HepG2 (cell line): ENCODE data around the gene SGPL1. TPM values are rescaled to one million over a fixed set of nuclear protein-coding genes. Genes with fewer than 3 reads are reported as not detected.

Source experiments
- ATAC-seq: fragments of 200-7000 bp; cut with Tn5 transposase; 3 replicates; pipeline ENCODE4 v1.9.1; 2020; ENCODE audit warnings: mild to moderate bottlenecking, moderate library complexity
- BruUV-seq: library from RNA; stranded (reverse); fragments of 400-500 nt; replicated peaks from 2 replicates; lab custom pipeline; 2021; lab: Mats Ljungman, UMichigan
- CTCF ChIA-PET: fragments of 300-600 bp; formaldehyde crosslinking; extraction: SDS; loops from one replicate; lab custom pipeline; 2021; ENCODE audit warnings: low total read pairs, inconsistent platforms, low intra/inter-chr PET ratio; lab: Yijun Ruan, JAX
- POLR2A ChIA-PET: fragments of 350-600 bp; sonication (Branson Sonifier 250); formaldehyde crosslinking; loops from one replicate; lab custom pipeline; 2020; ENCODE audit warnings: antibody characterized with exemption, inconsistent platforms; lab: Yijun Ruan, JAX
- DNase-seq: peaks from one replicate; pipeline ENCODE4 v3.0.0-alpha.2; 2015; ENCODE audit warnings: low spot score
- FAIRE-seq: peaks from 3 replicates; lab custom pipeline; 2011; peaks lifted over from hg19 to GRCh38; lab: Jason Lieb, UNC
- H2AFZ ChIP-seq: one replicate; pipeline ENCODE4 v1.6.1; 2011; ENCODE audit warnings: low read length, inconsistent platforms
- H3K27ac ChIP-seq: fragments of 300-600 bp; 3 replicates; pipeline ENCODE4 v1.8.0; 2011; ENCODE audit warnings: mixed run types, mild to moderate bottlenecking, mixed read lengths, low read length, inconsistent platforms; ENCODE audit not compliant: insufficient read depth; ENCODE audit errors: extremely low read length
- H3K27me3 ChIP-seq, 2 experiments: fragments of 200-600 bp in 1 of 2; 2 replicates in 1 of 2; 3 replicates in 1 of 2; pipeline versions ENCODE4 v1.6.0 to v1.8.0; 2011; ENCODE audit warnings: low read length in 2 of 2, mild to moderate bottlenecking in 2 of 2, moderate library complexity in 2 of 2, inconsistent platforms in 1 of 2; ENCODE audit not compliant: insufficient read depth in 2 of 2, control insufficient read depth in 1 of 2
- H3K36me3 ChIP-seq, 2 experiments: fragments of 200-600 bp in 1 of 2; replicated peaks in 1 of 2; 2 replicates in 1 of 2; 3 replicates in 1 of 2; pipeline versions ENCODE4 v1.5.1 to v1.8.0; 2011; ENCODE audit warnings: low read length in 2 of 2, inconsistent platforms in 1 of 2; ENCODE audit not compliant: insufficient read depth in 2 of 2, control insufficient read depth in 1 of 2
- H3K4me1 ChIP-seq: 2 replicates; pipeline ENCODE4 v1.5.1; 2012; ENCODE audit warnings: low read length, inconsistent platforms; ENCODE audit not compliant: insufficient read depth
- H3K4me2 ChIP-seq: 2 replicates; pipeline ENCODE4 v1.6.0; 2011; ENCODE audit warnings: low read depth, low read length, inconsistent platforms
- H3K4me3 ChIP-seq, 3 experiments: fragments of 200-600 bp in 1 of 3; sonication (generic), shearing (Covaris generic) in 1 of 3; replicated peaks in 1 of 3; 2 replicates each; pipeline ENCODE4 v1.5.1; 2011 to 2016; ENCODE audit warnings: low read length in 3 of 3, inconsistent platforms in 2 of 3, low read depth in 2 of 3, mild to moderate bottlenecking in 2 of 3, control low read depth in 1 of 3, mixed read lengths in 1 of 3; ENCODE audit not compliant: insufficient read depth in 1 of 3
- H3K79me2 ChIP-seq: one replicate; pipeline ENCODE4 v1.6.1; 2011; ENCODE audit warnings: low read length, inconsistent platforms; ENCODE audit not compliant: insufficient read depth
- H3K9ac ChIP-seq: 2 replicates; pipeline ENCODE4 v1.6.0; 2011; ENCODE audit warnings: mild to moderate bottlenecking, low read depth, low read length, inconsistent platforms; ENCODE audit not compliant: insufficient read depth
- H3K9me3 ChIP-seq: 2 replicates; pipeline ENCODE4 v1.5.1; 2012; ENCODE audit warnings: mild to moderate bottlenecking, low read length
- H4K20me1 ChIP-seq: 2 replicates; pipeline ENCODE4 v1.6.0; 2011; ENCODE audit warnings: inconsistent platforms, mild to moderate bottlenecking, low read length, moderate library complexity; ENCODE audit not compliant: insufficient read depth
- ESRRA ChIP-seq: sonication (generic); formaldehyde crosslinking; IDR thresholded peaks from 2 replicates; pipeline ENCODE4 v1.5.1; 2020; ENCODE audit warnings: mild to moderate bottlenecking, low read depth, missing genetic modification reagents
- MBNL3 ChIP-seq: fragments of 250-450 bp; sonication (Bioruptor Pico); conservative IDR thresholded peaks from 2 replicates; pipeline ENCODE4 v1.8.0; 2022; ENCODE audit warnings: mild to moderate bottlenecking, inconsistent platforms
- SETDB1 ChIP-seq: sonication (generic); formaldehyde crosslinking; IDR thresholded peaks from 2 replicates; pipeline ENCODE4 v1.5.1; 2020; ENCODE audit warnings: missing genetic modification reagents, mild to moderate bottlenecking, borderline replicate concordance
- SOX13 ChIP-seq, 3 experiments: fragments of 450-650 bp in 1 of 3; sonication (generic) in 1 of 3; formaldehyde crosslinking in 1 of 3; IDR thresholded peaks in 2 of 3; conservative IDR thresholded peaks in 1 of 3; 2 replicates each; pipeline versions ENCODE4 v1.5.0 to v1.6.1; 2016 to 2020; ENCODE audit warnings: antibody characterized with exemption in 1 of 3, mild to moderate bottlenecking in 1 of 3, missing compliant biosample characterization in 1 of 3, missing genetic modification reagents in 1 of 3, moderate library complexity in 1 of 3
- ZNF598 ChIP-seq: sonication (generic); formaldehyde crosslinking; IDR thresholded peaks from 2 replicates; pipeline ENCODE4 v1.5.1; 2020; ENCODE audit warnings: mild to moderate bottlenecking, missing genetic modification reagents, borderline replicate concordance
- ZNF781 ChIP-seq: sonication (generic); formaldehyde crosslinking; IDR thresholded peaks from 2 replicates; pipeline ENCODE4 v1.5.1; 2020; ENCODE audit warnings: borderline replicate concordance, mild to moderate bottlenecking, missing genetic modification reagents; ENCODE audit errors: not compliant biosample characterization
- WGBS: methylation state at CpG from one replicate; pipeline ENCODE4 v1.1.6; 2017; ENCODE audit warnings: low lambda C conversion rate; 5-methylcytosine and 5-hydroxymethylcytosine counted together
- in situ Hi-C: cut with HindIII; loops from 2 replicates; pipeline ENCODE4 v1.10.0; 2017; ENCODE audit warnings: low pct_unique_long_range_greater_than_20kb; ENCODE audit not compliant: extremely low pct_ligation_motif_present
- intact Hi-C: fragments of 100-400 bp; cut with micrococcal nuclease; formaldehyde crosslinking; loops from one replicate; pipeline ENCODE4 v1.10.0; 2022; ENCODE audit not compliant: unreplicated experiment
- polyA plus RNA-seq, 8 experiments: library from polyadenylated mRNA; depleted of rRNA in 3 of 8; stranded (reverse) in 7 of 8; unstranded in 1 of 8; fragments of >200 nt; fragmentation: Illumina TruSeq in 4 of 8; extraction: Trizol in 4 of 8; gene quantifications; 2 replicates each; pipeline versions ENCODE4 v1.2.1 to v1.2.3, GENCODE V29; 2011 to 2016; ENCODE audit warnings: low read depth in 4 of 8, missing spikeins in 1 of 8, mixed read lengths in 1 of 8; ENCODE audit not compliant: insufficient read depth in 1 of 8
- total RNA-seq, 5 experiments: library from RNA; depleted of rRNA; stranded (reverse); fragments of >200 nt; fragmentation: Illumina TruSeq; extraction: Trizol; gene quantifications; 2 replicates each; pipeline ENCODE4 v1.2.3, GENCODE V29; 2016; ENCODE audit warnings: low read depth in 1 of 5

The SGPL1 gene
- total and polyA plus RNA-seq, 2 of the 13 experiments (the other 11 are each of a cell fraction or from before 2014, with no cell fraction given), result 17.6 to 25.0 TPM

GRCh38 chr10:70853038-70853437, 37.3 kb downstream of the SGPL1 start:
- no peaks in the 10 kb centered on the region for H4K20me1 ChIP-seq
- H3K4me3 ChIP-seq, result no peak overlapping the region
- intact Hi-C loops (loop anchor here (2.0 kb wide), 2 partner anchors 18 to 36 kb away; no protein-coding TSS in a partner anchor), in situ Hi-C loops (no loop called here)
- ATAC-seq (no peak), DNase-seq (no peak), FAIRE-seq (no peak)
- no peaks in the 10 kb centered on the region for H3K27me3 ChIP-seq
- TF ChIP-seq SOX13 (IDR thresholded peaks at IDR 0.05) (no peak), SOX13 (CRISPR knock-in tag; conservative IDR thresholded peaks at IDR 0.05 in 1 of 2, IDR thresholded peaks at IDR 0.05 in 1 of 2) (no peak)
- no peaks in the 10 kb centered on the region for H3K9me3 ChIP-seq
- no peak overlapping the region for H3K9ac ChIP-seq
- H2AFZ ChIP-seq, result no peak overlapping the region
- ChIA-PET POLR2A (no interaction called here), CTCF (no interaction called here)
- H3K4me1 ChIP-seq, result peaks cover 61% of the 10 kb centered on the region
- peaks cover 3 to 29% of the 10 kb centered on the region in 2 experiments; a peak in 4 of 5 replicates for H3K36me3 ChIP-seq
- WGBS, result 95% methylated on average over 4 of the region's 4 CpGs
- BruUV-seq, result no TSS peak
- no peaks in the 10 kb centered on the region for H3K79me2 ChIP-seq
- H3K4me2 ChIP-seq, result no peak overlapping the region
- peak overlapping the region; percentile 61 for H3K27ac ChIP-seq

GRCh38 chr10:70853457-70853856, 37.7 kb downstream of the SGPL1 start:
- FAIRE-seq (no peak), ATAC-seq (no peak), DNase-seq (no peak)
- CTCF ChIA-PET, result no interaction called here
- WGBS, result 100% methylated on average over 1 of the region's 1 CpG
- POLR2A ChIA-PET, result no interaction called here
- no peak overlapping the region for H3K4me2 ChIP-seq
- no peaks in the 10 kb centered on the region for H3K9me3 ChIP-seq
- H3K9ac ChIP-seq, result no peak overlapping the region
- no TSS peak for BruUV-seq
- H3K27me3 ChIP-seq, result no peaks in the 10 kb centered on the region
- H2AFZ ChIP-seq, result no peak overlapping the region
- no peak overlapping the region for H3K4me3 ChIP-seq
- peaks cover 5 to 33% of the 10 kb centered on the region in 2 experiments; a peak in 4 of 5 replicates for H3K36me3 ChIP-seq
- H4K20me1 ChIP-seq, result no peaks in the 10 kb centered on the region
- intact Hi-C loops, result loop anchor here (2.0 kb wide), 2 partner anchors 19 to 37 kb away; no protein-coding TSS in a partner anchor
- no peak overlapping the region for H3K27ac ChIP-seq
- TF ChIP-seq ZNF781 (CRISPR knock-in tag) (no peak), SETDB1 (CRISPR knock-in tag) (no peak), MBNL3 (no peak), ESRRA (no peak), ZNF598 (CRISPR knock-in tag) (no peak)
- peaks cover 58% of the 10 kb centered on the region for H3K4me1 ChIP-seq
- in situ Hi-C loops, result no loop called here
- H3K79me2 ChIP-seq, result no peaks in the 10 kb centered on the region
